Measurements from ENCODE around the gene TAF6.

TAF6 gene

GRCh38 chr7:100063376-100063775 is 55.8 kb downstream of the TAF6 start:
- Histone ChIP-seq H3K9me3 (ENCODE audit: insufficient read depth, low read length) (no peaks in the 10 kb centered on the region), H3F3A (ENCODE audit: insufficient read depth) (no peaks in the 10 kb centered on the region), H3K9ac (ENCODE audit: low read length) (no peak overlapping the region), H4K20me1 (ENCODE audit: low read depth, low read length) (no peaks in the 10 kb centered on the region), H3K27ac (ENCODE audit: low read depth, low read length) (no peak overlapping the region), H3K36me3 (ENCODE audit: low read length) (no peaks in the 10 kb centered on the region), H3K79me2 (ENCODE audit: insufficient read depth, low read length) (no peaks in the 10 kb centered on the region), H3K9me2 (replicated peaks; ENCODE audit: insufficient read depth, low read length) (no peaks in the 10 kb centered on the region), H3K27me3 (ENCODE audit: low read length) (no peaks in the 10 kb centered on the region), H2AFZ (ENCODE audit: low read depth, low read length, severe bottlenecking) (no peak overlapping the region), H3K4me3 (ENCODE audit: insufficient read depth, low read length, poor library complexity, severe bottlenecking) (no peak overlapping the region), H3K4me2 (ENCODE audit: low read depth, low read length, poor library complexity, severe bottlenecking) (no peak overlapping the region)
- TF ChIP-seq CTCF (IDR thresholded peaks at IDR 0.05; ENCODE audit: insufficient read depth, low read length, poor library complexity, severe bottlenecking): no peak
- TF ChIP-seq EZH2phosphoT487 (conservative IDR thresholded peaks at IDR 0.05; ENCODE audit: low read length): no peak

- Histone ChIP-seq H3K4me2 (ENCODE audit: low read depth, low read length, poor library complexity, severe bottlenecking) (no peak overlapping the region), H4K20me1 (ENCODE audit: low read depth, low read length) (no peaks in the 10 kb centered on the region), H3K36me3 (ENCODE audit: low read length) (no peaks in the 10 kb centered on the region), H3K27ac (ENCODE audit: low read depth, low read length) (no peak overlapping the region), H3F3A (ENCODE audit: insufficient read depth) (no peaks in the 10 kb centered on the region), H3K9ac (ENCODE audit: low read length) (no peak overlapping the region), H3K9me3 (ENCODE audit: insufficient read depth, low read length) (no peaks in the 10 kb centered on the region), H3K4me3 (ENCODE audit: insufficient read depth, low read length, poor library complexity, severe bottlenecking) (no peak overlapping the region), H3K9me2 (replicated peaks; ENCODE audit: insufficient read depth, low read length) (no peaks in the 10 kb centered on the region), H2AFZ (ENCODE audit: low read depth, low read length, severe bottlenecking) (no peak overlapping the region), H3K79me2 (ENCODE audit: insufficient read depth, low read length) (no peaks in the 10 kb centered on the region), H3K27me3 (ENCODE audit: low read length) (no peaks in the 10 kb centered on the region)
- TF ChIP-seq CTCF (IDR thresholded peaks at IDR 0.05; ENCODE audit: insufficient read depth, low read length, poor library complexity, severe bottlenecking) (no peak), EZH2phosphoT487 (conservative IDR thresholded peaks at IDR 0.05; ENCODE audit: low read length) (no peak)
Measured at GRCh38 chr7:100061518-100062193, 57.5 kb downstream of the TAF6 start.

- H3K27ac ChIP-seq (ENCODE audit: low read depth, low read length): no peak overlapping the region
- H2AFZ ChIP-seq (ENCODE audit: low read depth, low read length, severe bottlenecking): no peak overlapping the region
- no peaks in the 10 kb centered on the region for H3K27me3 ChIP-seq (ENCODE audit: low read length)
- no peaks in the 10 kb centered on the region for H4K20me1 ChIP-seq (ENCODE audit: low read depth, low read length)
- no peak overlapping the region for H3K4me2 ChIP-seq (ENCODE audit: low read depth, low read length, poor library complexity, severe bottlenecking)
- no peaks in the 10 kb centered on the region for H3K9me3 ChIP-seq (ENCODE audit: insufficient read depth, low read length)
- TF ChIP-seq EZH2phosphoT487 (conservative IDR thresholded peaks at IDR 0.05; ENCODE audit: low read length) (no peak), CTCF (IDR thresholded peaks at IDR 0.05; ENCODE audit: insufficient read depth, low read length, poor library complexity, severe bottlenecking) (no peak)
- no peaks in the 10 kb centered on the region for H3K9me2 ChIP-seq (replicated peaks; ENCODE audit: insufficient read depth, low read length)
- no peaks in the 10 kb centered on the region for H3K79me2 ChIP-seq (ENCODE audit: insufficient read depth, low read length)
- H3F3A ChIP-seq (ENCODE audit: insufficient read depth): no peaks in the 10 kb centered on the region
- H3K9ac ChIP-seq (ENCODE audit: low read length): no peak overlapping the region
- H3K36me3 ChIP-seq (ENCODE audit: low read length): no peaks in the 10 kb centered on the region
- no peak overlapping the region for H3K4me3 ChIP-seq (ENCODE audit: insufficient read depth, low read length, poor library complexity, severe bottlenecking)
Measured at GRCh38 chr7:100059251-100059739, 59.9 kb downstream of the TAF6 start.
